Superior temporal gyrus (tissue), 1 donor: ENCODE data around the gene FGFBP3.
"Not testable (repeated sequence)": the region's sequence is repeated elsewhere in the genome, so short reads cannot be mapped to it uniquely, and the experiment has no call there.

Experiments used
- DNase-seq: peaks from one replicate; pipeline ENCODE4 v3.0.0-alpha.2; 2016; ENCODE audit errors: extremely low spot score

Gene FGFBP3

DNA sequence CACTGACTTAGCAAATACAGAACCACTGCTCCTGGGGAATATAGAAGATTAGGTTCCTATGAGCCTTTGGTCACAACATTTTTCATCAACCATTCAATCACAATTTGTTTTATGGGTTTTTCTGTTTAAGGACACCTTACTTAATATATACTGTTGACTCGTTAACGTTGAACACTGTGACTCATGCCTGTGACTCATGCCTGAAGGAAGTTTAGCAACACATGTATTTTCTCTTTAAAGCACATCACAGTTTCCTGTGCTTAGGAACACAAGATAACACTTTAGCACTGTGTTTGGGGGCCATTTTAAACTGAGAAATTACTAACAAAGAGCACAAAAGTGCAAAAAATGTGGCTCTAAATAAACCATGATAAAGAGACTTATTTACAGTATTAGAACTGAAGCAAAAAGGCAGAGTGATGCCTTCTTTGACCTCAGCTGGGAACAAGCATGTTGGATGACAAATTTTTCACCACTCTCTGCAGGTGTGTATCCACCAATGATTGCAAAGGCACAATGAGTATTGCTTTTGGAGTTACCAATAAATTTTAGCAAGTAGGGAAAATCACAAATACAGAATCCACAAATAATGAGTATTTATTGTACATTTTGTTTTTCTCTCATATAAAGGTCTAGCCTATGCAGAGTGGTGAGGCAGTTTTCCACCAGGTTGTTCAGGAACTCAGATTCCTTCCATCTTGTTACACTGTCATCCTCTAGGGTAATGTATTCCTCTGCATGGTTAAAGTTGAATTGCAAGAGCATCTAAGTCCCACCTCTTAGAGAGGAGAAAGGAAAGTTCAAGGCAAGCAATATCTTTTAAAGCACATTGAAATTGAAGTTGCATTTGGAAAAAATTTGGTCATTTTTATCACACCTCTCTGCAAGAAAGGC is 7.3 kb downstream of the FGFBP3 start:
- DNase-seq = peak; percentile 58

- no peak for DNase-seq
Observed at GRCh38 chr10:91897421-91897820, 11.9 kb downstream of the FGFBP3 start.

DNA sequence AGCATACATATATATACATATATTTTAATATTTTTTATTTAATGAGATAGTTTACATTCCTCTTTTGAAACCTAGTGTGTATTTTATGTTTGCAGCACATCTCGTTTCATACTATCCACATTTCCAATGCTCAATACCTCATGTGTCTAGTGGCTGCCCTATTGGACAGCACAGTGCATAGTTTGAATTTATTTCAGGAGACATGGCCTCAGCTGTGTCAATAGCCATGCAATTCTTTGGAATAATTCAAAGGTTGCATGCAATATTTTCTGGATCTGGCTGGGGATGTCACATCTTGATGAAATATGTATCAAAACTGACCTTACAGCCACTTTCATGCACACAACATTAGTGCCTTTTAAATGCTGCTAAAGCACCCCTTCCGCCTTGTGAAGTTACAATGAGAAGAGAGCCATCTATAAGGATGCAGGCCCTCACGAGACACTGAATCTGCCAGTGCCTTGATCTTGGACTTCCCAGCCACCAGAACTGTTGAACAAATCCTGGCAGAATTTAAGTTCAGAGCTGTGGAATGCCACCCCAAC is 13.0 kb downstream of the FGFBP3 start:
- no peak for DNase-seq

GRCh38 chr10:91894261-91894685 is 15.0 kb downstream of the FGFBP3 start:
- DNase-seq = not testable (repeated sequence)

DNA sequence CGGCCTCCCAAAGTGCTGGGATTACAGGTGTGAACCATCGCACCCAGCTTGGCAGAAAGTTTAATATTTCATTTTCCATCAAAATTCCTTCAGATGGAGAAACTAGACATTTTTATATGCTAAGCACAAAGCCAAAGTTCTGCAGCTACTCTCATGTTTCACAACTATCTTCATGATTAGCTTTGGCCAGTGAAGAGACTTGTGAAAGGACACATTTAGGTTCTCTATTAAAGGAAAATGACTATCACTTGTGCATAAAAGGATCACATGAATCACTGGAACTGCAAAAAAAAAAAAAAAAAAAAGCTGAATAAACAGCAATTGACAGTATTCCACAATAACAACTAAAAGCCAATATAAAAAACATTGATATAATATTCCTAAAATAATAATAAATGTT is 16.2 kb downstream of the FGFBP3 start:
- DNase-seq = no peak

GRCh38 chr10:91891125-91892001 is 17.9 kb downstream of the FGFBP3 start:
- DNase-seq = no peak

- DNase-seq = no peak
Observed at GRCh38 chr10:91887272-91888076, 21.8 kb downstream of the FGFBP3 start.

DNA sequence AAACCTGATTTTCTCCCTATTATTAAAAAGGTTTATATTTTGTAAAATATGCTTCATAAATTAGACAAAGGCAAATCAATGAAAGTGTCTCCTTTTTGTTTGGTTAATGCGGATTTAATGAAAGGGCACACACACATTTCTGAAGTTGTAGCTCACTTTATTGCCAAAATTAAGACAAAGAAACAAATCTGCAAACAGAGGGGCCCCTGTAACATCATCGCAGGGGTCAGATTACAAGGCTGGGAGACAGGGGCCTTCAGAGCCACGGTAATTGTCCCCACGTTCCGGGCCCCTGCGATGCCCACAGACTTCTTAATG is 22.4 kb downstream of the FGFBP3 start:
- no peak for DNase-seq

GRCh38 chr10:91885362-91886079 is 23.8 kb downstream of the FGFBP3 start:
- DNase-seq = no peak

DNA sequence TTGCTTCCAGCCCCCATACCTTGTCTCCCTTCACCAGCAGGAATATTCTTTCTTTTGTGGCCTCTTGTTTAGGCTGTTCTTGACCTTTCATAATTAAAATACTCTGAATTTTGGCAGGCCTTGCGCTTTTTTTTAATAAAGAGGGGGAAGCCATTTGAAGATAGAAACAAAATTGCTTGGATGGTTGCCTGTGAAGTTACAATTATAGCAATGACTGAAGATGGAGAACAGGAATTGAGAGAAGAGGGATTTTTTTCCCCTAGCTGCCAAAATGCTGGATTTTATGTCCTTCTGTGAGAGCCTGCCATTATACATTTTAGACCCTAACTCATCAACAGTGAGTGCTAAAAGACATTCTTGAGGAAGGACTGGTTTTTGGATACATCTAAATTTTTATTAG is 24.8 kb downstream of the FGFBP3 start:
- DNase-seq = no peak

DNA sequence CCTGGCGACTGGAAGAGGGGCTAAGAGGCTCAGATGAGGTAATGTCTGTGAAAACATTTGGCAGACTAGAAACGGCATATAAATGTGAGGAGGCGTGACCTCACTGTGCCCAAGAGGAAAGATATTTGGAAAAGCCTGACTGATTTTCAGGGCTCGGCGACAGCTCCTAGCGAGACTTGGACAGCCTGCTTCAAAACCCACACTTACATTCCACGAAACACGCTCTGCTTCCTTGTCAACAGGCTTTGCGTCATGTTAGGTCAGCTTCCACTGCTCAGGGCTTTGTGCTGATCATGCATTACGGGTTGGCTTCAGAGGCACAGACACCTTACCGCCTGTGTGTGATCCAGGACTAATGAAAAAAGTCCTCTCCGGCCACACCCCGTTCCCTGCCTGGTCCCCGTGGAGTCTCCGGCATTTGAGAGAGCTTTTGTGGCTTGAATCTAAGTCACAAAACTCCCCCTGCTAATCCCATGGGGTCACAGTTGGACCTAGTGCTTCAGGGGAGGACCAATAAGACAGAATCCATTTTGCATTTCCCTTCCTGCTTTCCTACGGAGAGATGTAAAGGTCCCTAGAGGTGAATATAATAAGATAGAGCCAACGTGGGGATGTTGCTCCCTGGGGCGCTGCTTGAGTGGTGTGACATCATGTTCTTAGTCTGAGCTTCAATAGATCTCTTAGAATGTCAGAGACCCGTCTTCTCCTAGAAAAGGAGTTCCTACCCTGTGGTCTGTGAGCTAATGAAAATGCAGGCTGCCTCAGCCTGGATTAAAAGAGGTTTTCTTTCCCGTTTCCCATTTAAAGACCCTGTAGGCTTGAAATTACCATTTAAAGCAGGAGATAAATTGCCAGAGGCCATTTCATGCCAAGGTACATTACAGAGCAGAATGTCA is 25.5 kb downstream of the FGFBP3 start:
- peak; percentile 24 for DNase-seq

DNA sequence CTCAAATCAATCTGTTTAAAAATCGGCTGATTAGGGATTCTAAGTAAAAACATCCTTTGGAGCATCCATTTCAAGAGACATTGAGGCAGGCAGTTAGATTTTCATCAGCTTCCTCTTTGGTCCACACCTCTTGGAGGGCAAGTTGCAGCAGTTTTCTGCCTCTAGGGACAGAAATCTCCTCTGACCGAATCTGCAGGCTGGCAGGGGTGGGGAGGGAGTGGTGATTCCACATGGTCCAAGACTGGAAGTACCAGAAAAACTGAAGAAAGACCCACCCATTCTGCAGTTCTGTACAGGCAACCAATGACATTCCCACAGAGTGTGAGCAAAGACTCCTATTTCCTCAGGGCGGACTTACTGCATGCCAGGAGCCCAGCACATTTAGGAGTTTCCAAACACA is 29.0 kb downstream of the FGFBP3 start:
- no peak for DNase-seq

DNA sequence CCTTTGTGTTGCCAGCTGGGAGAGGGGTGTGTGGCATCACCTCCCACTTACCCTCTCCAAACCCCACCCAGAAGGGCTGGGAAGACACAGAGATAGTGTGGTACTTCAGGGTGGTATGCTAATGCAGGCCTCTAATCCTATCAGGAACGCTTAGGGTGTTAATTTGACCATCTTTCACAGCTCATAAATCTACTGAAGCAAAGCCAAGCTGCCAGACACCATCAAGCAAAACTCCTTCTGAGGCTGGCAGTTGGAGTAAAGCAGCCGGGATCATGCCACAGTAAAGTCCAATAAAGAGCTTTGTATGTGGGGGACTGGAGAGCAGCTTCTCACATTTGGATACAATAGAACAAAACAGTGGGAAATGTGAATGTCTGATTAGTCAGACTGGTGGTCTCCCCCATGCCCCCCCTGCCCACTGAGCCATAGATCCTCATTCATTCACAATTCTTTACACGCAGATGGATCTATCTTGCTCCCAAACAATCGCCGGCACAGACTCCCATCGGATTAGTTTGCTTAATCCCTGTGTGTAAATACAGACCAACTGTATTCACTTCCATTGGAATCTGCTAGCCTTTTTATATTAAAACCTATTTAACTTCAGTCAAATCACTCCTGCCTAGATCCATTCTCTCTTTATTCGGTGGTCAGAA is 29.6 kb downstream of the FGFBP3 start:
- no peak for DNase-seq

DNA sequence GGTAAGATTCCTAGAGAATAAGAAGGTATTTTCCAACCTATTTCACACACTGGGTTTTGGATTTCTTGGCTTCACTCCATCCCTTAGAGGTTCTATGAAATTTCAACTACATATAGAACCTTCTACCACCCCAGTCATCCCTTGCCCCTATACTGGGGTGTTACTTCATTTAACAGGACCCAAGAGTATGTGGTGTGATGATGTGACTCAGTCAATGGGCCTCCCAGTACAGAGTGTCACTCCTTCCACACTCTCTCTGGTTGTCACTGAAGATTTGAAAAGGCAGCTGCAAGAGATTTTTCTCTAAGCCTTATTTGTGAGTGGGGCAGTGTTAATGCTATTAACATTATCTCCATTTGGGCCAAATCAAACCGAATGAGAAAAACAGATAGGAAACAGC is 33.5 kb downstream of the FGFBP3 start:
- no peak for DNase-seq

- no peak for DNase-seq
Observed at GRCh38 chr10:91875156-91875555, 34.1 kb downstream of the FGFBP3 start.

DNA sequence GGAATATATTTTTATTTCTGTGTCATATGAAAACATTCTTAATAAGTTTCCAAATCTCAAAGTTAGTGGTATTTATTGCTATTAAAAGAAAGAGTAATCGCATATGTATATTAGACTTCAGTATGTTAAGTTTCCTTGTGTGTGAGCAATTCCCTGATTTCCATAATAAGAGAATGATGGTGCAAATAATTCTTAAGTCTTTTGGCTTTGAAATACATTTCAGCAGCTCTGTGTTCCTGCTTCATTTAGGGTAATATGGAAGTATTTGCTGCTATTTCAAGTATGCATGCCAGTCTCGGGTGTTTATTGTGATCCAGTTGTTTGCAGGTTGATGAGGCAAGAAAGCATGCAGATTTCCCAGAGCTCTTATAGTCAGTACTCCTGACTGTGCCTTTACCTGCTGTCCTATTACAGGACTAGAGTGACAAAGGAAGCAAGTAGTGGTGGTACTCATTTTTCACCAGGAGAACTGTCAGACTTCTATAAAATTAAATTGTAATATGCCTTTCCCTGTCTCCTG is 43.7 kb downstream of the FGFBP3 start:
- DNase-seq = no peak

- DNase-seq = no peak
Observed at GRCh38 chr10:91864744-91865143, 44.5 kb downstream of the FGFBP3 start.

DNA sequence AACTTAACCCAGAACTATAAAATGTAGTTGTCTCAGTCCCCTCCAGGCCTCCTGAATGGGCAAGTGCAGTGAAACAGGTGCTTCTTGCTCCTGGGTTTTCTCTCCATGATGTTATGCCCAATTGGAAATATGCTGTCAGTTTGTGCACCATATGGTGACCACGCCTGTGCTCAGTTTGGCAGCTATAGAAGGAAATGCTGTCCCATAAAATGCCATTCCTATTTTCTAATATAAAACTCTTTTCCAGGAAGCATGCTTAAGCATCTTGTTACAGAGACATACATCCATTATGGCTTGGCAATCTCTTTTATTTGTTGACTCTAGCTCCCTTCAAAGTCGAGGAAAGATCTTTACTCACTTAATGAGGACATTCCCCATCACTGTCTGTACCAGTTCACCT is 45.2 kb downstream of the FGFBP3 start:
- no peak for DNase-seq

DNA sequence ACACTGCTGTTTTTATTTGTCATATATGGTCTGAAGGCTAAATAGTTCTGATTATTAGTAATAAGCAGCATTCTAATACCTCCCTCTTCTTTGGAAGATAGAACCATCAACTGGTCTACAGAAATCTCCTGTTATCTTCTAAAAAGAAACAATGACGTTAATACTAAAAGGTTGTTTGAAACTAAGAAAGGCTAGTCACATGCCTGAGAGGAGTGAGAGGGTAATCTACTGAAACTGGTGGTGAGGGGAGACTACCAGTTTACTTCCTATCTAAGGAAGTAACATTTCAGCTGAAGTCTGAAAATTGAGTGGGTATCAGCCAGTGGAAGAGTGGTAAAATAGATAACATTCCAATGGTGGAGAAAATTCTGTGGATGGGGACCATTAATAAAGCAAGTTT is 48.4 kb downstream of the FGFBP3 start:
- DNase-seq = no peak
